ENCODE results near the gene PSME3IP1.
"Not testable (repeated sequence)": the region's sequence is repeated elsewhere in the genome, so short reads cannot be mapped to it uniquely, and the experiment has no call there.

The PSME3IP1 gene

DNA sequence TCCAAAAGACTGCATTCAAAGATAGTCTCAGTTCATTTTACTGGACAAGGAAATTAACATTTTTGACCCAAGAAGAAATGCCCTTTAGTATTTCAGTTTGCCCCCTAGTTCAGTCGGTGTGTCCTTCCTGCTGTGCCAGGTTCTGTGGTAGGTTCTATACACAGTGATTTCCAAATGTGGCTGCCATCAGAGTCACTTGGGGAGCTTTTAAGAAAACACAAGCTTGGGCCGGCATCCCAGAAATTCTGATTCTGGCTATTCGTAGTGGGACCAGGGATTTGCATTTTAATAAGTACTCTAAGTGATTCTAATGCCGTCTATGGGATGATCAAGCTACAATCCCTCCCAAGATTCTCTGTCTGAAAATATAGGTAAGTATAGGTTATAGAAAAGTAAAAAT, 10.4 kb upstream of the PSME3IP1 start:
- DNase-seq = no peak

DNA sequence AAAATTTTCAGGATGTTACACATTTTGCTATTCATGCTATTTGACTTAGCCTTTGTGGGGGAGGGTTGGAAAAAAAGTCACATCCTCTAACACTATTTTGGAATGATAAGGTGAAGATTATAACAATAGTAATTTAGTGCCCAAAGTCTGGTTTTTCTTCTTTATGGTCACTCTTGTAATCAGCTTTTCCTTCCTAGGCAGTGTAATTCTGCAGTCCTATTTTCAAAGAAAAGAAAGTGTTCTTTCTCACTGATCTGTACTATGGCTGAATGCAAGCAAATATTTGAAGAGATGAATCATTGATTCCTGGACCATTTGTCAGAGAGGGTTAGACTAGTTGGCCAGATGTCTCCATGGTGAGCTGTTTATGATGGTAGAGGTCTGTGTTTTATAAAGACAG, 8.7 kb upstream of the PSME3IP1 start:
- no peak for DNase-seq

DNA sequence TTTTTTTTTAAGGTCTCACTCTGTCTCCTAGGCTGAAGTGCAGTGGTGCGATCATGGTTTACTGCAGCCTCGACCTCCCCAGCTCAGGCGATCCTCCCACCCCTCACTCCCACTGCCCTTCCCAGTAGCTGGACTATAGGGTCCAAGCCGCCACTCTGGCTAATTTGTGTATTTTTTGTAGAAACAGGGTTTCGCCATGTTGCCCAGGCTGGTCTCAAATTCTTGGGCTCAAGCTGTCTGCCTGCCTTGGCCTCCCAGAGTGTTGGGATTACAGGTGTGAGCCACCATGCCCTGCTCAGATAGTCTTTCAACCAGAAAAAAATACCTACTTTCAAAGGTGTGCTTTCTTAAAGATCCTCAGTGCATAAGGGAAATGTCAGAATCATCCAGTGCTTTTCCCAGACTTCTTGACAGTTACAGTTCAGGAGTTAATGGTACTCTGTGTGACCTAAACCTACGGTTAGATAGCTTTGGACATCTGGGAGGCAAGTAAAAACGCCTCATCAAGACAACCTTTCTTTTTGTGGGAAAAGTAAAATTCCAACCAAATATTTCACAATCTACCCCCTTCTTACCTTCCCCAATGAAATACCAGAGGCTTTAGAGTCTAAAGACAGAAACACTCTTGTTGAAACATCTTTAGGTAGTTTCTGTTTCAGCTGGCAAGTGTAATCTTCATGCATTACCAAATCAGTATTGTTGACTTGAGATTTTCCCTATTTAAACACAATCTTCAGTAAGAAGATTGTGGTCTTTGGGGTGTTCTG, 7.1 kb upstream of the PSME3IP1 start:
- no peak for DNase-seq

DNA sequence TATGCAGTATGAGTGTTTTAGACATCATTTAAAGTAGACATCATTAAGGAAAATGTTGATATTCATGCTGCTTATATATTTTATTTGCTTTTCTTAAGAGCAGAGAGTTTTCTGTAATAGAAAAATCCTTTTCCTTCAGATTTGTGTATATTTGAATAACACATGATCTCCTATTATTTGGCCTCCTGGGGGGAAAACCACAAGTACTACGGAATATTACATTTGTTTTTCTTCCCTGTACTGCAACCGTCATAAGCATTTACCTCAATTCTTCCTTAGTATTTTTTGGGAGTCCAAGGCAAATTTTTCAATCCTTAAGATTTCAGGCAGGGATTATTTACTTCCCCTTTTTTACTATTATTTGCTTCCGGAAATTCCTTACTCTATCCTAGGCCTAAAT, 6.3 kb upstream of the PSME3IP1 start:
- no peak for DNase-seq

- no peak for DNase-seq
Observed at GRCh38 chr16:57191056-57191571, 5.3 kb upstream of the PSME3IP1 start.

DNA sequence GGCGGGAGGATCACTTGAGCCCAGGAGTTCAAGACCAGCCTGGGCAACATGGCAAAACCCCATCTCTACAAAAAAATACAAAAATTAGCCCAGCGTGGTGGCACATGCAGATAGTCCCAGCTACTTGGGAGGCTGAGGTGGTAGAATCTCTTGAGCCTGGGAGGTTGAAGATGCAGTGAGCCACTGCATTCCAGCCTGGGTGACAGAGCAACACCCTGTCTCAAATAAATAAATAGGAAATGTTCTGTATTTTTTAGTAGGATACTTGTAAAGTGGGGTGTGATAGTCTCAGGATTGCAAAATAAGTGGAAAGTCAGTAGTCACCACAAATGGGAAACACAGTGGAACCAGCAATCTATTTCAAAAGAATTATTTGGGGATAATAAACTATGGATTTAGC, 4.3 kb upstream of the PSME3IP1 start:
- no peak for DNase-seq

DNA sequence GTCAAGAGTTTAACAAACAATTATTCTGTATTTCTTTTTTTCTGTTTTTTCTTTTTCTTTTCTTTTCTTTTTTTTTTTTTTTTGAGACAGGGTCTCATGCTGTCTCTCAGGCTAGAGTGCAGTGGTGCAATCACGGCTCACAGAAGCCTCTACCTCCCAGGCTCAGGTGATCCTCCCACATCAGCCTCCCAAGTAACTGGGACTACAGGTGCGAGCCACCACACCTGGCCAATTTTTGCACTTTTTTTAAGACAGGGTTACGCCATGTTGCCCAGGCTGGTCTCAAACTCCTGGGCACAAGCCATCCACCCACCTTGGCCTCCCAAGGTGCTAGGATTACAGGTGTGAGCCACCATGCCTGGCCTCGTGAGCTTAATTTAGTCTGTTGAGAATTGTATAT, 3.7 kb upstream of the PSME3IP1 start:
- DNase-seq = not testable (repeated sequence)

- DNase-seq = no peak
Observed at GRCh38 chr16:57188711-57189002, 2.8 kb upstream of the PSME3IP1 start.

DNA sequence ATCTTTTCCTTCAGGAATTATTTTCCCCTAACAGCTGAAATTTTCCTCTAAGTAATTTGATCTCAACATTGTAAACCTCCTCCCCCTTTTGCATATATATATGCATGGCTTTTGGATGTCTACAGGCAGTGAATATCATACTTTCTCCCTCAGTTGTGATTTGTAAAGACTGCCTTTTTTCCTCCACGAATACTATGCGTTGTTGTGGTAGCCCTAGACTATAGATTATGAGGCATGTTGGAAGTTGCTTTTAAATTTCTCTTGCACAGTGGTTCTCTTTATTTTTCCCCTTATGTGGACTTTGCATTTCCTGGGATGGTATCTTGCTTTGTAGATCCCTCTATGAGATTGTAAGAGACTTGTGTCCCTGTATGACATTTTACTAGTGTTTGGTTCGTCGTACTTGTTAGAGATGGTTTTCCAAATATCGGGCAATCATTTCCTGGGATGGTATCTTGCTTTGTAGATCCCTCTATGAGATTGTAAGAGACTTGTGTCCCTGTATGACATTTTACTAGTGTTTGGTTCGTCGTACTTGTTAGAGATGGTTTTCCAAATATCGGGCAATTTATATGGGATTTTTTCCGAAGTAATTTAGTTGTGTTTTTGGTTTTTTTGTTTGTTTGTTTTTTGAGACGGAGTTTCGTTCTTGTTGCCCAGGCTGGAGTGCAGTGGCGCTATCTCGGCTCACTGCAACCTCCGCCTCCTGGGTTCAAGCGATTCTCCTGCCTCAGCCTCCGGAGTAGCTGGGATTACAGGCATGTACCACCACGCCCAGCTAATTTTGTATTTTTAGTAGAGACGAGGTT, 2.3 kb upstream of the PSME3IP1 start:
- DNase-seq = not testable (repeated sequence)

GRCh38 chr16:57186872-57187854, 1.3 kb upstream of the PSME3IP1 start:
- peak; percentile 27 for DNase-seq

DNA sequence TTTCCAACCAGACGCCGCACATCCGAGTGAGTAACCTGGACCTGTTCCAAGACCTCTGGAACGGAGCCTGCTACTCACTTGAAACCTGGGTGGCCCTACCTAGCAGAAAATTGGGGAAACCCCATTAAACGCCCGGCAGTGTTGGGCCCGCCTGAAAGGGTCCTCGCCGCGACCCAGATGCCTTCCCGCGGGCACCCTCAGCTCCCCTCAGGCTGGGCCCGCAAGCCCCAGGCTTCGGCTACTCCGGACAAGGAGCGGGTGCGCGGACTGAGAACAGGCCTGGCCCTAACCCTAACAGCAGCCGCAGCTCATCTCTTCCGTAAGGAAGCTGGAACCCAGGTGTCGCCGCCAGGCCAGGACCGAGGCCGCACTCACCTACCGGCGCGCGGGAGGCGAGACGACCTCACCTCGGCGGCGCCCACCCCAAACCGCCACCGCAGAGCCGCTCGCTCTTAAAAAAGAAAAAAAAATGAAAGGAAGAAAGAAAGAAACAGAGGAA, 344 bp downstream of the PSME3IP1 start:
- peak; percentile 38 for DNase-seq

GRCh38 chr16:57184887-57185445, 873 bp downstream of the PSME3IP1 start:
- no peak for DNase-seq

DNA sequence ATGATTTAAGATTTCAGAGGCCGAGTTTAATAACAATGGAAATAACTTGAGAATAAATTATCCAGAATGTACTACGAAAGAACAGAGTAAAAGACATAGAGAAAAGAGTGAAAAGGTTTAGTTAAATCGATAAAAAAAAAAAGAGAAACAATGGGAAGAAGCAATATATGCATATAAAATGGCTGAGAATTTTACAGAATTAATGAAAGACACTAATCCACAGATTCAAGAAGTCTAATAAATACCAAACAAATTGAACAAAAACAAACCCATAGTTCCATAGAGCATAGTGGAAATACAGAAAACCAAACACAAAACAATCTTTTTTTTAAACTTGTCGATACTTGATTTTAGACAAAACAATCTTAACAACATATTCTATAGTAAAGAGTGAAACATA, 1.7 kb downstream of the PSME3IP1 start:
- DNase-seq = no peak

GRCh38 chr16:57179215-57179828, 6.5 kb downstream of the PSME3IP1 start:
- no peak for DNase-seq

DNA sequence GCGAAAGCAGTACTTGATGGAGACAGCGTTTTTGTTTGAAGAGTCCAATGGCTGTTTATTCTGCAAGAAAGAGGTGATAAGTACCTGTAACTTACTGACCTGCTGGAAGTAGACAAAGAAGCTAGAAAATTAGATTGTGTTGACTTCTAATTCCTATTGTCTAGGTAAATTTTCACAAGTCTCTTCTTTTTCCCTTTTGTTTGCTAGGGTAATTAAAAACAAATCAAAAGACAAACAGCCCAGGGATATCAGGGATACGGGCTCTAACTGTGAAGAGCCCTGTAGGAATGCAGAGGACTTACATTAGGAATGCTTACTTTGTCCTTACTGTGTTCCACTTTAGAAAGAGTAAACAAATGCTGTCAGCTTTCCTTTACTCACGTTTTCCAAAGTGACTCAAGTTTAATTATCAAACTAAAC, 7.0 kb downstream of the PSME3IP1 start:
- DNase-seq = no peak

- DNase-seq = no peak
Observed at GRCh38 chr16:57178196-57178595, 7.6 kb downstream of the PSME3IP1 start.

GRCh38 chr16:57175896-57176295, 9.9 kb downstream of the PSME3IP1 start:
- no peak for DNase-seq

DNA sequence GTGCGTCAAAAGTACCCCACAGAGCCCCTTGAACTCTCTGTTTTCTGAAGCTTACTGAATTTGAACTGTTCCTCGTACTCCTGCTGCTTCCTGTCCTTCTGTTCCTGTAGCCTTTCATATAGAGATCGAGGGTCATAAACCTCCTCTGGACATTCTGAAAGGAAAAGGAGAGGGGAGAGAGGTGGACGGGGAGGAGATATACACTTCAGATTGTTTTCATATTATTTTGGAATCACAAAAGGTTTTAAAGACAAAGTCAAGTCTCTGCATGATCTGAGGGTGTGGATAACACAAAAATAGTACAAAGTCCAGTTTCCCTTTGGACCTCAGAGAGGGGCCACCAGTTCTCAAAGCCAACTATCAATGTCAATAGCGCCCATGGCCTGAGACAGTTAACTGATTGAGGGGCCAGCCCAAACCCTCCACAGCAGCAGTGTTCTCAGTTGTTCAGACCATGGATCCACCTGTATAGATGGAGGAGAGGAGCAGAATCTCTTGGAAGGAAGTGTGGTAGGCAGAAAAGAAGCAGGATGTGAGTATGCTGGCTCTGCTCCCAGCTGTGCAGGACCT, 13.0 kb downstream of the PSME3IP1 start:
- DNase-seq = no peak

DNA sequence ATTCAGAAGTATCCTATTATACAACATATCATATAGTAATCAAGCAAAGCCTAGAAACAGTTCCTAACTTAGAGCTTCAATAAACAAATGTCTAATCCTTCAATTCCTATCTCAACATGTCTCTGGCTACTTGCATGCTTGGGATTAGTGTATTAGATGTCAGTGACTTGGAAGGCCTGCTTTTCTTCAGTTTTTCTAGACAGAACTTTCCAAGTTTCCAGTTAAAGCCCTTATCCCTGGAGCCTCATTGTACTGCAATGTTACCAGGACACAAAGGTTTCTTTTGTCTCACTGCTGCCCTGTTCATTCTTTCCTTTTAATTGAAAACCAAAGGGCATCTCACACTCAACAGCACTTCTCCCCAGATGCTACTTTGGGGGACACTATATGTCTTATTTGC, 16.5 kb downstream of the PSME3IP1 start:
- DNase-seq = no peak

- DNase-seq = peak; percentile 47
Observed at GRCh38 chr16:57167953-57168352, 17.9 kb downstream of the PSME3IP1 start.

- no peak for DNase-seq
Observed at GRCh38 chr16:57167538-57167937, 18.3 kb downstream of the PSME3IP1 start.

- DNase-seq = no peak
Observed at GRCh38 chr16:57166951-57167350, 18.9 kb downstream of the PSME3IP1 start.
